HG03558 (cell line): ENCODE measurements around the gene FAM193B.

Experiments used
- ATAC-seq: cut with Tn5 transposase; IDR thresholded peaks from one replicate; pipeline ENCODE4 v1.9.1; 2021; ENCODE audit warnings: moderate number of reproducible peaks; ENCODE audit not compliant: unreplicated experiment; ENCODE audit errors: extremely low read depth

FAM193B gene

DNA sequence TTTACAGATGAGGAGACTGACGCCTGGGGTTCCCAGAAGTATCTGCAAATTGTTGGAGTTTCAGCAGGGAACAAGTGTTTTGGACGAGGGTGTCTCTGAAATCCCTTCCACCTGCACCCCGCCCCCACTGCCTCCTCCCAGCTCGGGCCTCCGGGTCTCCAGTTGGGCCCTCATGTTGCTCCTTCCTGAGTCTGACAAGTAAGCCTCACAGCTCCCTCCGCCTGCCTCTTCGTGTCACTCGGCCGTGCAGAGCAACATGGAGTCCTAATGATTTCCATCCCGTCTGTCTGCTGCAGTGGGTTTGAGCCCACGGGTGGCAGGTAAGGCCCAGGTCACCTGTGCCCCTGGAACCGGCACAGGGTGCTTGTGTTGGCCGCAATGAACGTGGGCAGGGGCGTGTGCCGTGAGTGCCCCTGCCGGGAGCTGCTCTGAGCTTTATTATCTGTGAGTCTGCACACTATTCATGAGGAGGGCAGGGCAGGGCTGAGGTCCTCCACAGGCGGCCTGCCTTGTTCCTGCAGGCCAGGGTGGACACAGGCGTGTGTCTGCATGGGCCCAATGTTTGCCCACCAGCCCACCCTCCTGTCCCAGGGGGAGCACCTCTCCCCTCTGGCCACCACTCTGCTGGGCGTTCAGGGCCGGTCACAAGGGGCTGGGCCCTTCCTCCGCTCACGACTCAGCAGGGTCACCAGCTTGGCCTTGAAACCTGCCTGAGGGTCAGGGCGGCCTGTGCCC, 50.8 kb downstream of the FAM193B start:
- ATAC-seq: no peak

GRCh38 chr5:177502886-177503285, 51.5 kb downstream of the FAM193B start:
- no peak for ATAC-seq

- ATAC-seq: no peak
Observed at GRCh38 chr5:177501874-177502678, 52.3 kb downstream of the FAM193B start.

DNA sequence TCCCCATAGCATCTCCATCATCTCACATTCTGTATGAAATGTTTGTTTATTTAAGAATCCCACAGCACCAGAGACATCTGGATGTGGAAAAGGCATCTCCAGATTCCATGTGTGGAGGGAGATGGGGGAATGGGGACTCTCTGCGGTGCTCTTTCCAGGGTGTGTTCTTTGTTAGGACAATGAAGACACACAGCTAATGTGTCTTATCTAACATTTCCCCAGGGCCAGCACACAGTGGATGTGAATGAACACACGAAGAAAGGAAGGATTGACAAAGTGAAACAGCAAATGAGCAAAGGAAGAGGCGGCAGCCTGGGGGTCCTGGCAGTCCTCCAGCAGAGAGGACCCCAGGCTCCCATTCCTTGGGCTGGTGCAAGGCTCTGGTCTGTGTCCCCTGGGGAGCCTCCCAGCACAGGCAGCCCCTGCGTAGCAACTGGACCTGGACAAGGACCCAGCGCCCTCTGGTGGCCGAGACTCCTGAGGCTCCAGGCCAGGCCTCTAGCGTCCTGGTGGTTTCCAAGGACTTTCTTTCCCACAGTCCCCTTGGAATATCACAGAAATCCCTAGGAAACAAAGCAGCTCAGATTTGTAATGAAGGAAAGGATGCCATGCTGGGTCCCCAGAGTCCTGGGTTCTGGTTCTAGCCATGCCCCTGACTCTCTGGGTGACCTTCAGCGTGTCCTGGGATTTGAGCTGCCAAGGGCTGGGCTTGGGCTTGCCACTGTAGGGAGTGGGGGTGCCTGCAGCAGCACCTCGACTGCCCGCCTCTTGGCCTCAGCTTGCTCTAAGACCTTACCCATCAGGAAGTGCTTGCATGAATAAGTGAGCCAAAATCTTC, 53.5 kb downstream of the FAM193B start:
- no peak for ATAC-seq

GRCh38 chr5:177499842-177500241, 54.5 kb downstream of the FAM193B start:
- no peak for ATAC-seq

GRCh38 chr5:177498013-177498787, 56.2 kb downstream of the FAM193B start:
- ATAC-seq: no peak

GRCh38 chr5:177497292-177498012, 56.9 kb downstream of the FAM193B start, which contains the start of gene PDLIM7:
Gene PDLIM7 (minus strand): TSS chr5:177497604. CDS start chr5:177496512, 1,092 bp downstream.
- ATAC-seq: peak; percentile 51

GRCh38 chr5:177496727-177497291, 57.6 kb downstream of the FAM193B start:
- ATAC-seq: no peak

GRCh38 chr5:177496070-177496726, 58.2 kb downstream of the FAM193B start:
- ATAC-seq: no peak

GRCh38 chr5:177495243-177496060, 58.9 kb downstream of the FAM193B start:
- no peak for ATAC-seq

- no peak for ATAC-seq
Observed at GRCh38 chr5:177494346-177495195, 59.8 kb downstream of the FAM193B start.

DNA sequence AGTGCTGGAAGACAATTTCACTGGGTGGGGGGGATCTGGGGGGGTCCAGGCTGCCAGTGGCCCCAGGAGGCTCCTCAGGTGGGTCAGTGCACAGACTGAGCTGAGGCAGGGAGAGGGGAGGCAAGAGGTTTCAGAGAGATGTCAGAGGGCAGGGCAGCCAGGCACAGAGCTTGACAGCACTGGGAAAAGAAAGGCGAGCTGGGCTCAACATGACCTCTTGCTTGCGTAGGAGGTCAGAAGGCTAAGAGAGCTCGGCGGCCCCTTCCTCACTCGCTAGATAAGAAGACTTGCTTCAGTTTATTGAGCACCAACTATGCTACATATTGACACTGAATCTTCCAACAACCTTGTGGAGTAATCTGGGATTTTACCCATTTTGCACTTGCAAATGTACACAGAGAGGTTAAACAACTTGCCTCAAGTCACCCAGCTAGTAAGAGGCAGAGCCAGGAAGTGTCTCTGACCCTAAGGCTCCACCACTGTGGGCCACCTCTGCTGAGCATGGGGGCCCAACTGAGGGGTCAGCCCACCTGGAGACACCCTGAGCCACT, 60.5 kb downstream of the FAM193B start:
- ATAC-seq: no peak

DNA sequence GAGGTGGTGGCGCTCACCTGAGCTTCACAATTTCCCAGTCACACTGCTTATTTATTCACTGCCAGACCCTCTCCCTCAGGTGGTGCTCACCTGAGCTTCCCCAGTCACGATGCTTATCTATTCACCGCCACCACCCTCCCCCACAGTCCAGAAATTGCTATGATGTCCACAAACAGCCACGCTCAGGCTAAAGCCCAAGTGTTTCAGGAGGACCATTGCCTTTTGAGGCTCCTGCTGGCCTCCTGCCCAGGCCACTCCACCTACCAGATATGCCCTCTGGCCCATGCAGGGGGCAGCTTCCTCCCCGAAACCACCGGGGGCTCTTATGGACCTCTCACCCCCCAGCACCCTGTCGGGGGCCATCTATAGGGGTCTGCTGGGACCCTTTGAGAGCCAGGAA, 61.5 kb downstream of the FAM193B start:
- ATAC-seq: no peak

DNA sequence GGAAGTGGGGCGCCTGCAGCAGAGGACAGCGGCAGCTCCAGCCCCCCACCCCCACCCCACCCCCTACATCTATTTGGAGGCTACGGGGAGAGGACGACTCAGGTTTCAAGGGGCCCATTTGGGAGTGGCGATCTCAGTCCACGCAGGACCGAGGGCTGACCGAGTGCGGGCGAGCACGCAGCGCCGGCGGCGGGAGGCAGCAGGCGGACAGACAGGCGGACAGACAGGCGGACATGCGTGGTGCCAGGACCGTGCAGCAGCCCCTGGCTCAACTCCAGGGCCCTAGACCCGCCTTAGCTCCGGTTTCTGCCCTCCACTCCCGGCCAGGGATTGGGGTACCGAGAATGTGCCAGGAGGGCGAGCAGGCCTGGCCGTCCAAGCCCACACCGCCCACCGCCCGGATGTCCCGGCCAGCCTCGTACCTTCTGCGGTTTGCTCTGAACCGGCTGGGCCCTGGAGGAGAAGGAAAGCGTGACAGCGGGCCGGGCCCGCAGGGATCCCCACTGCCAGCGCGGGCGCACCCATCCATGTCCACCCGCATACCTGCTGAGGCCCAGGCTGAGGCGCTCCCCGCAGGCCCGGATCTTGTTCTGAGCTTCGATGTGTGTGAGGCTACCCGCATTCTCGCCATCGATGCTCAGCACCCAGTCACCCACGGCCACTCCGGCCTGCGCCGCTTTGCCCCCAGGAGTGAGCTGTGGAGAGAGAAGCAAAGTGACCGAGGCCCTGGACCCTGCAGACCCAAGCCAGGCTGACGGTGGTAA, 62.2 kb downstream of the FAM193B start:
- no peak for ATAC-seq

GRCh38 chr5:177491429-177491945, 62.9 kb downstream of the FAM193B start:
- no peak for ATAC-seq
